ENCODE results near the gene TNP1. TPM values are rescaled to one million over a fixed set of nuclear protein-coding genes. Genes with fewer than 3 reads are reported as not detected.

TNP1 gene
- total RNA-seq, 1 donor from 2014 or later: not detected

DNA sequence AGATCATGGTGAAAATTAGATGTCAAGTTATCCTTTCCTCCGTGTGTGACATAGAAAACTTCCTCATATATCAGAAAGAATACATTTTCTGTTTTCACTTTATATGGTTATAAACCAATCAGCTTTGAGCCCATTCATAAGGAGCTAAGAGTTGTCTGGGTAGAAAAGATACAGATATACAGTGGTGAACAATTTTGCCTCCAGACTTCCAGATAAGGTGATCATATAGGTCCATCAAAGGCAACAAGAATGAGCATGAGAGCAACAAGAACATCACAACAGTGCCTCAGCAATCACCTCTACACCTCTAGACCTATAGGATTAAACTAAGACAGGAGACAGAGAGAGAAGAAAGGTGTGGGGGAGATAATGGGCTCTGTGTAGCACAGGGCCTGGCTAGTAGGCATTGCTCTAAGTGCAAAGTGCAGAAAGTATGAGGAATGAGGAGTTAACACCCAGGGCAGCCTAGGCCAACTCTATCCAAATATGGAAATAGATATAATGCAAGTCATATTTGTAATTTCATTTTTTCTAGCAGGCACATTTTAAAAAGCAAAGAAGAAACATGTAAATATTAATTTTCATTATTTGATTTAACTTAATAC, 8.3 kb downstream of the TNP1 start:
- intact Hi-C loops (cut with DNase I): no loop called here
- DNase-seq (ENCODE audit: low spot score): no peak
- ATAC-seq: no peak

DNA sequence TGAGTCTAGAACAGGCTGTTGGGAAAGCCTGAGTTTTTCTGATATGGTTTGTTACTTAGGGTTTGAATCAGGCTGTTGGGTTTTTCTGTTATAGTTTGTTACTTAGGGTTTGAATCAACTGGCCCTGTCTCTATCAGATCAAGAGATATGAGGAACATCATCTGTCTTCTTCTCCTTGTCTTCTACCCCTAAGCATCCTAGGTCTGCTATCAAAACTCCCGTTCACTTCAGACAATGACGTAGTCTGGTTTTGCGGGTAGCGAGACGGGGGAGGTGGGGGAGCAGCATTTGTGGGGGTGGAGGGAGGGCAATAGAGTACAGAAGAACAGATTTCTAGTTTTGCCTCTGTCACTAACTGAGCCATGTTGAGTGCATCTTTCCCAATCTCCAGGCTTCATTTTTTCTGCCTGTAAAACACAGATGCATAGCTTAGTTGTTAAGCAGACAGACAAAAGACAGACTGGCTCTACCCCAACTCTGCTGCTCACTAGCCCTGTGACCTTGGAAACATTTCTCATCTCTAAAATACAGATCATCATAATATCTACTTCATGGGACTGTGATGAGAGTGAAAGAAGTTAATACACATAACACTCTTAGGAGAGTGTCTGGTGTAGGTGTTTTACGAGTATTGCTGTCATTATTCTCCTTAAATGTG, 9.1 kb downstream of the TNP1 start:
- no peak for DNase-seq (ENCODE audit: low spot score)
- ATAC-seq: no peak
- intact Hi-C loops (cut with DNase I): no loop called here

GRCh38 chr2:216849987-216850386, 9.9 kb downstream of the TNP1 start:
- peak; percentile 80 for ATAC-seq
- intact Hi-C loops (cut with DNase I): no loop called here
- DNase-seq (ENCODE audit: low spot score): peak; percentile 84

DNA sequence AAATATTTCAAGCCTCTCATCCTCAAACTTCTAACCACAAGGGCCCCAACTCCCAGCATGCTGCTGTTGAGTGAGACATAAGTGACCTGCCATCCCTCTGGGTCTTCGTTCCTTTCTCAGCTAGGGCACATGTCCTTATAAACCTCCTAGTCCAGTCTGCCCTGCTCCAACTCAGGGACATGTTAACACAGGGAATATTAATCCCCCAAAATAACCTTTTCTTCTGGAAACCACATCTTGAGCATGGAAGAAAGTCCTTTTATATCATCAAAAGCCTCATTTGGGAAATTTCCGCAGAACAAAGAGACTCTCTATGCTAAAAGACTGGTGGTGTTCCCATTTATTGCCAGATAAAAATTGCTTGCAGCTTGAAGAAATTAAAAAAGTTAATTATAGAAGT, 14.4 kb downstream of the TNP1 start:
- DNase-seq (ENCODE audit: low spot score) (no peak), ATAC-seq (peak; percentile 66)
- intact Hi-C loops (cut with DNase I): no loop called here

- peak; percentile 58 for ATAC-seq
- intact Hi-C loops (cut with DNase I): no loop called here
- DNase-seq (ENCODE audit: low spot score): peak; percentile 67
Measured at GRCh38 chr2:216842636-216843035, 17.2 kb downstream of the TNP1 start.

DNA sequence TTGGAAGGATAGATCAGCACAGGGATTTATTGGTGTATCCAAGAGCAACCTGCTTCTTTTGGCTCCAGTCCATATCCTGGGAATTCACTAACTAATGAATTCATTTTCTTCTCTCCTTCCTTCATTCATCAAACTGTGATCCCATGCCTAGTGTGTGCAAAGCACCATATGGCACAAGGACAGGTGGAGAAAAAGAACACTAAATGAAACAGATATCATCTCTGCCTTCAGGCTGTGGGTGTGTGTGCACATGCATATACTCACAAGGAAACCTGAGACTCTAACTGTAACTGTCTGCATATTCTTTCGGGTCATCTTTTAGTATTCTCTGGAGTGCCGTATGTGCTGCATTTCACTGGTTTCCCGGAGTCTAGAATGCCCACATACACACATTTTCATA, 20.2 kb downstream of the TNP1 start:
- intact Hi-C loops (cut with DNase I): no loop called here
- DNase-seq (ENCODE audit: low spot score) (no peak), ATAC-seq (no peak)

GRCh38 chr2:216838151-216838550, 21.7 kb downstream of the TNP1 start:
- ATAC-seq (no peak), DNase-seq (ENCODE audit: low spot score) (no peak)
- intact Hi-C loops (cut with DNase I): no loop called here

- intact Hi-C loops (cut with DNase I): no loop called here
- DNase-seq (ENCODE audit: low spot score) (no peak), ATAC-seq (no peak)
Measured at GRCh38 chr2:216837740-216838139, 22.1 kb downstream of the TNP1 start.

DNA sequence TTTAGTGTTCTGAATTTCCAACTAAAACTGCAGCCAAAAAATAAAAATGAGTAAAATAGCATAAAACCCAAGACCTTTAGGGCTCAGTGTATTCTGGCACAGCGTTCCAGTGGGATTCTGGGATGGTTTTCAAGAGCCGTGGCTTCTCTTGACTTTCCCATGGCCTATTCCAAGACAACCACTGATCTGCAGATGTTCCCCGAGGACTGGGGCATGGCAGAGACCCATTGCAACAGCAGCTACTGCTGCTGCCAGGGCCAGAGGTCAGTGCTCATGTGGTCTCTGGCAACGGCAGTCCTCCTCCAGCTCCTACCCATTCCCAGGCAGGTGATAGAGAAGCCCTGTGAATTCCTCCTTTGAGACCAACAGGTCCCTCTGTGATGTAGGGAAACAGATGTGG, 26.8 kb downstream of the TNP1 start:
- intact Hi-C loops (cut with DNase I): no loop called here
- DNase-seq (ENCODE audit: low spot score): peak; percentile 72
- ATAC-seq: peak; percentile 84

GRCh38 chr2:216830346-216830745, 29.5 kb downstream of the TNP1 start:
- intact Hi-C loops (cut with DNase I): no loop called here

DNA sequence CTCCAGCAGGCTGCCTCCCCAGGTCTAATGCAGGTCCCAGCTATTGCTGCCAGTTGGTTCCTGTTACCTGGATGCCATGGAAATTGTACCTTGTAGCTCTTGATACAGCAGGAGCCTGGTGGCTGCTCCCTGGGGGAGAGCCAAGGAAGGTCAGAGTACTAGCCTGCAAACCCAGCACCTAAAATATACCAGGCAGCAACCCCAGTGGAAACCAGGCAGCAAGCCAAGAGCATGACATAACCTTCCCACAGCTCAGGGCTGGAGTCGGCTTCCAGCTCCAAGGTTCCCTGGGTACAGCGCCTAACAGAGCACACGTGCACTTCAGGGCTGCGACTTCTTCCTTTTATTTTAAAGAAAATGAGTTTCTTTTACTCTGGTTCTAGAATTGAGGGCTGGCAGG, 30.3 kb downstream of the TNP1 start:
- DNase-seq (ENCODE audit: low spot score) (peak; percentile 86), ATAC-seq (peak; percentile 82)
- intact Hi-C loops (cut with DNase I): no loop called here

More at GRCh38 chr2:216830346-216830745, 29.5 kb downstream of the TNP1 start:
- ATAC-seq: no peak
- DNase-seq (ENCODE audit: low spot score): no peak

DNA sequence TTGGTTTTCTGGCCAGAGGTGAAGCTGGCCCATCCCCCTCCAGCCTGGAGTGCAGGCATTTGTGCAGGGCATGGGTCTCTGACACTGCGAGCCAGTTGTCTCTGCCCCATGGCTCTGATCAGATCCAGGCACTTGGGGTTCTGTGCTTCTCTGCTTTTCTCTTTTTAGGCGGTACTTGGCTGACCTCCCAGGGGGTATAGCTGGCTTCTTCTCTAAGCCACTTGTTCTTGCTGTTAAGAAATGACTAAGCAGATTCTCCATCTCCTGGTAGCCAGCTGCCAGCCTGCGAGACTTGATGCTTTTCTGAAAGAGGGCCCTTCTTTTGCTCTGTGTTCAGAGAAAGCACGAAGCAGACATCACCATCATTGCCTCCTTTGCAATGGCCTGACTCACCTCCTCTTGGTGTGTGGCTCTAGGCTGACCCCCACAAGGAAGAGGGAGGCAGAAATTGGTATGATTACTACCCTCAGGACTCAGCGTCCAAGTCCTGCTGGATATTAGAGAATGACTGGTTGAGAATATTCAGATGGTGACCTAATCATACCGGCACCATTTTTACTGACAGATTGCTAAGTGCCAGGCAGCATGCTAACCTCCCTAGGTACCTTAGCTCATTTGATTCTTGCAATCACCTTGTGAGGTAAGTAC, 32.7 kb downstream of the TNP1 start:
- intact Hi-C loops (cut with DNase I): no loop called here
- ATAC-seq (no peak), DNase-seq (ENCODE audit: low spot score) (no peak)

DNA sequence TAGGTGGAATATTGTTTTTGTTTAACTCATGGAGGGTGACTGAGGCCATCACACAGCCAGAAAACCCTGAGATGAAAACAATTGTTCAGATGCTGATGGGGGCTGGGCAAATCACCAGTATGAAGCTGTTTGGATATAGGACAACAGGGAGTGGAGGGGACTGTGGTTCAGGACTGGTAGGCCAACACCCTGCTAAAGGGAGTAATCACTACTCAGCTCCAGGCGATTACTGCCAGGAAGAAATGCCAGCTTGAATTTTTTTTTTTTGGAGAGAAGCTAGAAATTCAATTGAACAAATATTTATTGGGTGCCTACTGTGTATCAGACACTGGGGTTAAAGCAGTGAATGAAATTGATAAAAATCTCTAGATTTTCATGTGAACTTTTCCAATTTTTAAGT, 37.4 kb downstream of the TNP1 start:
- DNase-seq (ENCODE audit: low spot score) (no peak), ATAC-seq (no peak)
- intact Hi-C loops (cut with DNase I): no loop called here

DNA sequence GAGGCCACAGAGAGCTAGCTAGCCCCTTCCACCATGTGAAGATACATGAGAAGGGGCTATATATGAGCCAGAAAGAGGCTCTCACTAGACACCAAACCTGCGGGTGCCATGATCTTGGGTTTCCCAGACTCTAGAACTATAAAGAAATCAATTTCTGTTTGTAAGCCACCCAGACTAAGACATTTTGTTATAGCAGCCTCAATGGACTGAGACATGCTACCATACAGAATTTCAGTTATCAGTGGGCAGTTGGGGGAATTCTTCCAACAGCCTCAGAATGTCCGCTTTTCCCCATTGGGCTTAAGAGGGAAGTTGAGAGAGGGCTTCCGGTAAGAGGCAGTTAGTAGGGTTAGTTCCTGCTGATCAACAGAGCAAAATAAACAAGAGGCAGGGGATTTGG, 39.2 kb downstream of the TNP1 start:
- no peak for ATAC-seq
- no peak for DNase-seq (ENCODE audit: low spot score)
- intact Hi-C loops (cut with DNase I): no loop called here

DNA sequence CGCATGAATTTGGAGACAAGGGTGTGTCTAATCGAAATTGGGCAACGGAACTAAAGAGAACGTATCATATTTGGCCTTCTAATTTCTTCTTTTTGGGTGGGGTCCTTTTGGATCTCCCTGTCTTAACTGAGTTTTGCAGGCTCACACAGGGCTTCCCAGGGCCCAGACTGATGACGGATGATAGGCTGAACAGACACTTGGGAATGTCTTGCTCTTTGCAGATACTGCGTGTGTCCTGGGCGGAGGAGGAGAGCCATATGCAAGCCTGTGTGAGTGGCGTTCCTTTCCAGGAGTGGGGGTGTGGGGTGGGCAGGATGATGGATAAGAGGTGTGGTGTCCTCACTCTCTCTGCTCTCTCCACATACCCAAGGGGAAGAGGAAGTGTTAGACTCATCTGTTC, 40.1 kb downstream of the TNP1 start:
- intact Hi-C loops (cut with DNase I): no loop called here
- no peak for DNase-seq (ENCODE audit: low spot score)
- peak; percentile 74 for ATAC-seq

- ATAC-seq (peak; percentile 23), DNase-seq (ENCODE audit: low spot score) (no peak)
- intact Hi-C loops (cut with DNase I): no loop called here
Measured at GRCh38 chr2:216819055-216819454, 40.8 kb downstream of the TNP1 start.

GRCh38 chr2:216810399-216811160, 49.3 kb downstream of the TNP1 start:
- DNase-seq (ENCODE audit: low spot score) (no peak), ATAC-seq (peak; percentile 40)

More at GRCh38 chr2:216810399-216811160, 49.3 kb downstream of the TNP1 start:
- intact Hi-C loops (cut with DNase I): no loop called here
